HG03575 (cell line): ENCODE data around the gene RBFOX1.

Experiments
- ATAC-seq: cut with Tn5 transposase; IDR thresholded peaks from one replicate; pipeline ENCODE4 v1.9.1; 2021; ENCODE audit not compliant: unreplicated experiment, insufficient number of reproducible peaks, low FRiP score; ENCODE audit errors: extremely low read depth

RBFOX1 gene

DNA sequence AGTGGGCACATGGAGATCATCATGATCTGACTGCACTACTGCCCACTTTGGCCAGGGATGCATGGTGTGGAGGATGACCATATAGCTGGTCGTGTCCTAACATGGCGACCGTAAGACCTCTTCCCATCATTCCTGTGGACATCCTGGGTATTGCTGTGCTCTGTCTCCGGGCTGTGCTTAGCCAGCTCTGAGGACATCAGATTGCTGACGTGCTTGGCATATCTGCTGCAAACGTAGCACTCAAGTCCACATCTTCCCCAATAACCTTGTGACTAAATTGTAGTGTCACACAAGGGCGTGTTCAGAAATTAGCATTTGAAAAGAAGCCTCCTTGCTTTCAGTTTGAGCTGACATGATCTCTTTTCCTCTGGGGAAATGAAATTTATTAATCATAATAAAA lies 373.2 kb downstream of the RBFOX1 start:
- ATAC-seq: no peak

DNA sequence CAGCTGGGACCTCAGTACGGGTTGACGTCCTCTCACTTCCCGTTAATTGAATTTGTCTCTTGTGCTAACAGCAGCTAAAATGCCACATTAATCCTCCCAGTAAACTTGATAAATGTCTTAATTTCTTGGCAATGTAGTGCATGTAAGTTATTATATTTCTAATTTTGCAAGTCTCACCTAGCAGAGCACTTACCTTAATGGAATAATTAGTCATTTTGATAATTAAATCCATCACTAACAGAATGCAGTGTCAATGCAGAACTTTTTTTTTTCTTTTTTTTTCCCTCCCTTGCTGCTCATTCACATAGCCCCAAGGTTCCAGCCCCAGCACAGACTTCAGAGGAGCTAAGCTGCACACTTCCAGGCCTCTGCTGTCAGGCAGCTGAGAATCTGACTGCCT lies 376.5 kb downstream of the RBFOX1 start:
- no peak for ATAC-seq

DNA sequence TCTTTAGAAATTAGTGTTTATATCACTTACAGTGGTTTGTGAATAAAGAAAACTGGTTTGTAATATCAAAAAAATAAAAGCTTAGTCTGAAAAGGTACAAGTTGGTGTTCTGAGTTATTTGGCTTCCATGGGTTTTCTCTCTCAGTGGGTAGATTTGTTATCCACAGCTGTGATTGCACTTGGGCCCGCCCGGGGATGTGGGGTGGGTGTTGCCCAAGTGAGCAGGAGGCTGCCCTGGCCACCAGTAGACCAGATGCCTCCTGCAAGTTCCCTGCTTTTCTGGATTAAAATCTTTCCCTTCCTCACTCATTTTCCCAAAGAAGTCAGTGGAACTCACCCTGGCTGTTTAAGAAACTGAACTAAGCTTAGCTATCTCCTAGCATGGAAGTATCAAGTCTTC lies 380.6 kb downstream of the RBFOX1 start:
- no peak for ATAC-seq

DNA sequence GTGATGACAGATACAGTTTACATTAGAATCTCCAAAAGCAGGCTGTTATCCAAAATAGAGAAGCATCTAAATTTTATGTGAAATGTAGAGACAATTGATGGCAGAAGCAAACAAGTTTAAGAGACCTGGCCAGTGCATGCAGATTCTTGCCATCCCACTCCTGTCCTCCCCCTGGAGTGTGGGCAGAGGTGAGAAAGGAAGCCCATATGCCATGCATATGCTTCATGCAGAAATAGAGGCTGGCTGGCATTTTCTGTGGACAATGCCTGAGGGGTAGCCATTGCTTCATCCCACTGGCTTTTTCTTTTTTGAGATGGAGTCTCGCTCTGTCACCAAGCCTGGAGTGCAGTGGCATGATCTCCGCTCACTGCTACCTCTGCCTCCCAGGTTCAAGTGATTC lies 382.1 kb downstream of the RBFOX1 start:
- ATAC-seq: no peak

DNA sequence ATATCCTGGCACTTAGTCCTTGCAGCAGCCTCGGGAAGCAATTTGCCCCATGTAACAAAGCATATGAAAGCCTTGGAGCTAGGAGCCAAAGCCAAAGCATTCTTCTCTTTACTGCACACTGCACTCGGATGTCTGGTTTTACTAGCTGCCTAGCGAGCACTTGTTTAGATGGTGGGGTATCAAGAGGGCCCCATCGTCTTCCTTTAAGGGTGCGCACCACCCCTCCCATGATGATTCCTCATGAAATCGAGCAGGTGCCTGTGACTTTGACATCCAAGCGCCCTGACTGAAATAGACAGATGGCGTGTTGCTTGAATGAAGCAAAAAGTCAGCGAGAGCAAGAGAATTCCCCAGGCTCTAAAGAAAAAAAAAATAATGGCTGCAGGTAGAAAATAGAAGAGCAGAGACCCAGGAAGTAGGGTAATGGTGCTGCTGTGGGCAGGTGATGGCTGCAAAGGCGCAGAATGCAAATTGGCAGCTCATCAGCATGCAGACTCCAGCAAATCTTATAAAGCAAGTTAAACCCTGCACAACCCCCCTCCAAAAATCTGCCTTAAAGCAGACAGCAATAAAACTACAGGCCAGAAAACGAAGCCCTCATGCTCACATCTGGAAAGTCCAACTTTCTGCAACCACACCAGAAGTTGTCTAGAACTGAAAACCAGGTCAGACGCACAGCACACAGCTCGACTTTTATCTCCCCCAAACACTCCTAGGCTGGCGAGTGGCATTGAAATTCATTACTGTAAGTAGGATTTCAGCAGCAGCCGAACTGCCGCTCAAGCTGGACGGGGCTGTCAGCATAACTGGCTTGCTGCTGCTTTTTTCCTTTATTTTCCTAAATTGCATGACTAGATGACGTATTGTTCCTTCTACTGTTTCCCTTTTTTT lies 384.3 kb downstream of the RBFOX1 start:
- ATAC-seq: no peak

DNA sequence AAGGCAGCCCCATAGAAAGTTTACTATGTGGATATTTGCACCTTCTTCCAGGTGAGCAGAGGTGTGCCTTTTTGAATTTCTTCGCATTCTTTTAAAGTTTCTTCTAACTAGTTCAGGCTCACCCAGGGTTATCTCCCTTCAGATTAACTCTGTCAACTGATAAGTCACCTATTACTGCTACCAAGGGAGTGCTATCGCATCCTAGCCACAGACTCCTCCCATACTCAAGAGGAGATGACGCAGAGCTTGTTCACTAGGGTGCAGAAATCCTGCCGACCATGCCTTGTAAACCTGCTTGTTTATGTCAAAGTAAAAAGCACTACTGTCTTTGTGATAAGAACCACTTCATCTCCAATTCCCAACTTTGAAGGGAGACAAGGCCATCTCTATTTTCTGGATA lies 390.1 kb downstream of the RBFOX1 start:
- no peak for ATAC-seq

DNA sequence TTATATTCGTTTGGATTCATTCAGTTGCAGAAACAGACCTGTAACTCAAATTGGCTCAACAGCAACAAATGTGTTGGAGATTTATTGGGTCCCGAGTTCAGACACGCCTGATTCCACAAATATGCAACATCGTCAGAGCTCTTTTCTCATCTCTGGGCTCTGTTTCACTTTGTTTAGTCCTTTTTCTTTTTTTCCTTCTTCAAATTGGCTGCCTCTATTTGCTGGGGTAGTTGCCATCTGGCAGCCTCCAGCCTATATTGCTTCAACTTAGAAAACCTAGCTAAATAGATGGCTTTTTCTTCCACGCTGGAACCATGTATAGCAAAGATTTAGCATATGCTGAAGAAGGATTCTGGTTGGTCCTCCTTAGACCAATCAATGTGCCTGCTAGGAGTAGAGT lies 398.5 kb downstream of the RBFOX1 start:
- no peak for ATAC-seq

DNA sequence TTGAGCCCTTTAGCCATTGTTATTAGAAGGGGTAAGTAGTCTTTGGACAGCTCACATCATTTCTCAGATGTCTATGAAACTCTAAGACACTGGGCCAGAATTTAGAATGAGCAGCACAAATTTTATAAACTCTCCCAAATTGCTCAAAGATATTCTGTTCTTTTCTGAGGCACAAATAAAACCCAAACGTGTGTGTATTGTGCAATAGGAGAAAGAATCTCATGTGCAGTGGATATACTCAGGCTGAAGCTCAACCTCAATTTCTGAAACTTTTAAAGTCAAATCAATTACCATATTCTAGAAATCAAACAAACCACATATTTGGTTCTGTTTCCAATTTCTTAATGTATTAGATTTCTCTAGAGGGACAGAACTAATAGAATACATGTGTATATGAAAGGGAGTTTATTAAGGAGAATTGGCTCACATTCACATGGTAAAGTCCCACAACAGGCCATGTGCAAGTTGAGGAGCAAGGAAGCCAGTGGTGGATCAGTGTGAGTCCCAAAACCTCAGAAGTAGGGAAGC lies 403.6 kb downstream of the RBFOX1 start:
- no peak for ATAC-seq

DNA sequence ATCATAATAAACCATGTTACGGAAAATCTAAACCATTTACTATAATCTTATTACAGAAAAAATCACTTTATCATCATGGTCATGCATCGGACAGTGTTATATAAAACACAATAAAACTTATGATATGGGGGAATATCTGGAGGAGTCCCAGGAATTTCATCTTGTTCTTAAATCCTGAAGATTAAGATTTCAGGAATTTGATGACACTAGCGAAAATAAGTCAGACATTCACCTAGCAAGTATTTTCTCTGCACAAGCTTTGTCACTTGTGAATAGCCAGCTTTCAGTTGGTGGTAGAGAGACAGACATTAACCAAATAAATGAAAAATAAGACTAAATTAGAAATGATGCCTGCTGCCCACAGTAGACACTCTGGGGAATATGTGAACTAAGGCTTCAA lies 410.0 kb downstream of the RBFOX1 start:
- no peak for ATAC-seq

DNA sequence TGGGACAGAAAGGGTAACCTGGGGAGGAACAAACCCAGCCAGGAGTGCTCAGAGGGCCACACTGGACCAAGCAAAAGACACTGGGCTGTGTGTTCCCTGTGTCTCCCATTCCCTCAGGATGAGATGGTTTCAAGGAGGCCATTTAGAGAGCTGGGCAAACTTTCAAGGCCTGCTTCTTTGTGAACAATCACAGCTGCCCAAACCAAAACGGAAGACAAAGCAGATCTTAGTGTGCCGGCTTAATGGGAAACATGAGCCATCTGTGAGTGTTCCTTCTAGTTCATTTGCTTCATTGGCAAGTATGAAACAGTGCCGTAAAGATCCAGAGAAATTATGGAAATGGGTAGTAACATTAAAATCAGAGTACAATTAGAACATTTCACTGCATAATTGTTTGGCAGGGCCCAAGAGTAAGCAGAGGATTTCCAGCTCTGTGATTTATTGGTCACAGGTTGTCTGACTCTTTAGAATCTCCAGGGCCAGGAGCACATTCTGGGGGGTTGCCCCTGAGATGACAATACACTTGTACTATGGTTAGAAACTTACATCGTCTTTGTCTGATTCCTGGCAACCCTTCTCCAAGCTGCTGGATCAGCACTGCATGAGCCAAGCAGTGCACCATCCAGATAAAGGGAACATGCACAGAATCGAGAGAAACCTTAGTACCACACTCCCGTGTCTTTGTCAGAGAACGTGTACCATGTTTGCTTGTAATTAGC lies 412.1 kb downstream of the RBFOX1 start:
- no peak for ATAC-seq

DNA sequence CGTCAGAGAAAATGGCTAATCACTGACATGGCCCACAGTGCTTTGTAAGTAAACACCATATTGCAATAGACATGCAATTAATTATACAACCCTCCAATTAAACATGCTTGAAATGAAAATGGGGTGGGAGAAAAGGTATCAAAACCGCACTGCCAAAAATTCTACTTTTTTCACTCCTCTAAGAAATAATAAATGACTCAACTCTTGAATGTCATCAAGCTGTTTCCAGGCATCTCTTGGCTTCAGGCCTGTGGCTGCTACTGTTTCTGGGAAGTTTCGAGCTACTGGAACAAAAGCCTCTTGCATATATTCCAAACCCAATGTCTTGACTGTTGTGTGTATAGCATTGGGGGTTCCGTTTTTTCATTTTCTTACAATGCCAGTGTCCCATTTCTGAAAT lies 412.6 kb downstream of the RBFOX1 start:
- no peak for ATAC-seq

DNA sequence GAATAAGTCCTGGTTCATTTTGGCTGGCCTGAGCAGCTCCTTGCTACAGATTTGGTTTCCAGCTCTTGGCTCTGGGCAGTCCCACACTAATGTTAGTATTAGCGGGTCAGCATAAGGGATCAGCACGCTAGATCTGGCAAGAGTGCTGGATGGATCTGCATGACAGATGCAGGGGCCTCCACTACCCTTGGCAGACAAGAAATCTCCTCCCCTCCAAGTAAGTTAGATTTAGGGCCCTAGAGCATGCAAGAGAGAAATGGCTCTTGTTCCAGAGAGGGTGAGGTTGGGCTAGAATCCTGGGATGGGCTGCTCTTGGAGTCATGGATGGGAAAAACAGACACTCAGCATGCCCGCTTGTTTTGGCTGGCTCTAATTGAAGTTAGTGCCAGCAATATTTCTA lies 414.3 kb downstream of the RBFOX1 start:
- no peak for ATAC-seq

DNA sequence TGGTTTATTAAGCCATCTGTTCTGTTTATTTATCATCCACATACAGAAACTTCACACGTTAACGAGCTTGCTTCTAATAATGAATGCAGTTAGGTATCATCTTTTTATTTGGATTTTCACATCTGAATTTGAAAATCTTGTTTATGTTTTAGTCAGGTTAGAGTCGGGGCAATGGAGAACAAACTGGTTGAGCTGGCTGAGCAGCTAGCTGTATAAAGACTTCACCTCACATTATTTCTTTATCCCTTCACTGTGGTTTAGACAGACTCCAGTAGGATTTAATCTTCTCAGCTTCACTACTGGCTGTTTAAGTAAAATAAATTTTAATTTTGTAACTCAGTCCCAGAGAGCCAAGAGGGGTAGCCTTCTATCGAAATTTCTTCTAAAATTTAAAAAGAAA lies 415.9 kb downstream of the RBFOX1 start:
- ATAC-seq: no peak

DNA sequence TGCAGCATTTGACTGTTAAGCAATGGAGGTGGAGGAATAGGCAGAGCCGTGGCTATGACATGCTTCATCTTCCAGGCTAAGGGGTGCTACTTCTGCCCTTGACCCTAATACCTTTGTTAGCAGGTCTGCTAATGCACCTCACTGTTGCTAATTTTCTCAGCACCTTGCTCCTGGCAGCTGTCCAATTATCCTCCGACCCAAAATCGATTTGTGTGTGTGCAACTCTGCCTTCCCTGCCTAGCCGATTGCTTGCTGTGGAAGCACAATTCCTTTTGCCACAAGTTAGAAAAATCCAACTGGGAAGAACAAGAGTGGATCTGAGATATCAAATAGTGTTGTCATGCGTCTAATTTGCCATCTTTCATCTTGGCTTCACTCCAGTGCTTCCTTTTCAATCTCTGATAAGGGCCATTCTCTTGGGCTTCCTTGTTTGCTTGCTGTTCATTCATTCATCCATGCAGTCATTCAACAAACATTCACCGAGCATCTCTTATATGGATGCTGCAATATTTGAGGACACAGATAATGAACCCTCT lies 422.8 kb downstream of the RBFOX1 start:
- no peak for ATAC-seq
